ENCODE measurements around the gene GGCX. TPM values are rescaled to one million over a fixed set of nuclear protein-coding genes. Genes with fewer than 3 reads are reported as not detected.

GGCX gene
- total and polyA plus RNA-seq, 2 of the 13 experiments (the other 11 are each of a cell fraction or from before 2014, with no cell fraction given): 72.5 to 103 TPM

DNA sequence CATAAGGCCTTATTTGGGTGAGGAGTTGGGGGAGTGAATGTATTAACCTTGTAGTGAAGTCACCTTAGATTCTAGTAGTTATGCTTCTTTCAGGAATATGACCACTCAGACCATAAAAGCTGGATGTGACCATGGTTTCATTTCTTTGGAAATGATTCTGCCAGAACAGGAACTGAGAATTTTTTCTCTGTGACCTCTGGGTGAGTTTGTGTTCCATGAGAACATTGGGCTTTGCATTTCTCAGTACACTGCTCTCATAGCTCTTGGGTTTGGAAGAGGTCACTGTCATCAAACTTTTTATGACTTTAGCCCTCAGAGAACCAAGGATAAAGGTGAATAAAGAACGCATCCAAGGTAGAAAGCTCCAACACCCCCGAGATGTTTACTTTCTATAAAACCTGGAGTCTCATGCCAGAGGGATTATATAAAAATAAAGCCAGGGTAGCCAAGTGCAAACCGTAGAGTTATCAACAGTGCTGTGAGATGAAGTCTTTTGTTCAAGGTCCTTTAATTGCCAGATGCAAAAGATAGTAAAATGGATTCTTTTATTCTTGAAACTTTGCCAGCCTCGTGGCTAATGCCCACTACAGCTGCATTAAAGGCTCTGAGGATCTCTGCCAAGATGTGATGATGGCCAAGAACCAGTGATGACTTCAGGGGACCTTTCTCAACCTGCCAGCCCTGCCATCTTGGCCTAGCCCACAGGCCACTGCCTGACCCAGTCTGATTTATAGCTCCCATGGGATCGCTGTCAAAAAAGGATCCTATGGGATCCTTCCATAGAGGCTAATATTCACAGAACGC is 50.1 kb downstream of the GGCX start:
- peaks cover 20% of the 10 kb centered on the region for H3K4me1 ChIP-seq (ENCODE audit: insufficient read depth, low read length)
- no peaks in the 10 kb centered on the region for H4K20me1 ChIP-seq (ENCODE audit: insufficient read depth, low read length)
- DNase-seq (ENCODE audit: low spot score) (no peak), FAIRE-seq (no peak), ATAC-seq (no peak)
- no peak overlapping the region for H3K27ac ChIP-seq (ENCODE audit: extremely low read length, insufficient read depth, low read length)
- in situ Hi-C loops (cut with HindIII; ENCODE audit: extremely low pct_ligation_motif_present, low pct_unique_long_range_greater_than_20kb): no loop called here
- POLR2A ChIA-PET: interaction anchor here (1.1 to 2.1 kb wide), 2 partner anchors 27 to 40 kb away, joined by 3 to 6 read pairs; partner anchors contain the start of gene MAT2A
- no peak overlapping the region for H3K9ac ChIP-seq (ENCODE audit: insufficient read depth, low read depth, low read length)
- TF ChIP-seq U2AF1 (optimal IDR thresholded peaks at IDR 0.05; ENCODE audit: low read depth, low read length): no peak
- no peak for TF ChIP-seq FOSL2 (CRISPR knock-in tag; IDR thresholded peaks at IDR 0.05)
- TF ChIP-seq ZNF615 (CRISPR knock-in tag; IDR thresholded peaks at IDR 0.05; ENCODE audit: borderline replicate concordance): no peak
- H3K4me2 ChIP-seq (ENCODE audit: low read depth, low read length): no peak overlapping the region
- H3K9me3 ChIP-seq (ENCODE audit: low read length): no peaks in the 10 kb centered on the region
- no TSS peak for BruUV-seq (replicated peaks)
- no peaks in the 10 kb centered on the region for H3K36me3 ChIP-seq (replicated peaks in 1 of 2; ENCODE audit: control insufficient read depth in 1 of 2, insufficient read depth in 2 of 2, low read length in 2 of 2)
- 44% methylated on average over 6 of the region's 6 CpGs for WGBS (ENCODE audit: low lambda C conversion rate)
- intact Hi-C loops (cut with micrococcal nuclease; ENCODE audit: unreplicated experiment): no loop called here
- 0 out of 5 replicates have a peak, but pooled peaks cover 0 to 2% of the 10 kb centered on the region in 2 experiments for H3K27me3 ChIP-seq (ENCODE audit: control insufficient read depth in 1 of 2, insufficient read depth in 2 of 2, low read length in 2 of 2)
- H3K79me2 ChIP-seq (ENCODE audit: insufficient read depth, low read length): no peaks in the 10 kb centered on the region
- H2AFZ ChIP-seq (ENCODE audit: low read length): no peak overlapping the region
- CTCF ChIA-PET (ENCODE audit: low intra/inter-chr PET ratio, low total read pairs): no interaction called here
- no peak overlapping the region for H3K4me3 ChIP-seq (replicated peaks in 1 of 3; ENCODE audit: insufficient read depth in 1 of 3, low read depth in 2 of 3, low read length in 3 of 3)

DNA sequence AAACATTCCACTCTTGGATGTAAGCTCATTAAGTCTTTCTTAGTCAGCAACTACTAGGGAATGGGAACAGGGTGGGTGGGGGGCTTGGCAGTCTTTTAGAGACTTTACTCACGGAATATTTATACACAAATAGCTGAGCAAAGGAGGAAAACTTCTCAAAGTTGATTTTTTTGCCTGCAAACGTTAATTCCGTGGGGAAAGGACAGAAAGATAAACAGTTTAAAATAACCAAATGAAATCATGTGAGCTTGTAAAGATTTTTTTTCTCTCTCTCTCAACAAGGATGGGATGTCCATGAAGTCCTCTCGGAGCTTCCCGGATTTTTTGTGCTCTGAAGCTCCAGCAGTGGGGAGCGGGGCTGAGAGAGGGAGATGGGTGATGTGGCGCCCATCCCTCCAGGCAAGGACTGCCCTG is 54.5 kb downstream of the GGCX start:
- TF ChIP-seq ISL2 (CRISPR knock-in tag; IDR thresholded peaks at IDR 0.05) (no peak), PHF20 (CRISPR knock-in tag; IDR thresholded peaks at IDR 0.05) (no peak), ZNF263 (CRISPR knock-in tag; IDR thresholded peaks at IDR 0.05) (no peak), DPF2 (CRISPR knock-in tag; IDR thresholded peaks at IDR 0.05; ENCODE audit: borderline replicate concordance, low read depth) (no peak), RARG (CRISPR knock-in tag; IDR thresholded peaks at IDR 0.05; ENCODE audit: low read depth) (no peak), KLF12 (CRISPR knock-in tag; IDR thresholded peaks at IDR 0.05; ENCODE audit: borderline replicate concordance) (no peak)
- TF ChIP-seq, protein P1, sequence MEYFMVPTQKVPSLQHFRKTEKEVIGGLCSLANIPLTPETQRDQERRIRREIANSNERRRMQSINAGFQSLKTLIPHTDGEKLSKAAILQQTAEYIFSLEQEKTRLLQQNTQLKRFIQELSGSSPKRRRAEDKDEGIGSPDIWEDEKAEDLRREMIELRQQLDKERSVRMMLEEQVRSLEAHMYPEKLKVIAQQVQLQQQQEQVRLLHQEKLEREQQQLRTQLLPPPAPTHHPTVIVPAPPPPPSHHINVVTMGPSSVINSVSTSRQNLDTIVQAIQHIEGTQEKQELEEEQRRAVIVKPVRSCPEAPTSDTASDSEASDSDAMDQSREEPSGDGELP (IDR thresholded peaks at IDR 0.05; ENCODE audit: borderline replicate concordance, low read depth): no peak
- TF ChIP-seq, protein P2, sequence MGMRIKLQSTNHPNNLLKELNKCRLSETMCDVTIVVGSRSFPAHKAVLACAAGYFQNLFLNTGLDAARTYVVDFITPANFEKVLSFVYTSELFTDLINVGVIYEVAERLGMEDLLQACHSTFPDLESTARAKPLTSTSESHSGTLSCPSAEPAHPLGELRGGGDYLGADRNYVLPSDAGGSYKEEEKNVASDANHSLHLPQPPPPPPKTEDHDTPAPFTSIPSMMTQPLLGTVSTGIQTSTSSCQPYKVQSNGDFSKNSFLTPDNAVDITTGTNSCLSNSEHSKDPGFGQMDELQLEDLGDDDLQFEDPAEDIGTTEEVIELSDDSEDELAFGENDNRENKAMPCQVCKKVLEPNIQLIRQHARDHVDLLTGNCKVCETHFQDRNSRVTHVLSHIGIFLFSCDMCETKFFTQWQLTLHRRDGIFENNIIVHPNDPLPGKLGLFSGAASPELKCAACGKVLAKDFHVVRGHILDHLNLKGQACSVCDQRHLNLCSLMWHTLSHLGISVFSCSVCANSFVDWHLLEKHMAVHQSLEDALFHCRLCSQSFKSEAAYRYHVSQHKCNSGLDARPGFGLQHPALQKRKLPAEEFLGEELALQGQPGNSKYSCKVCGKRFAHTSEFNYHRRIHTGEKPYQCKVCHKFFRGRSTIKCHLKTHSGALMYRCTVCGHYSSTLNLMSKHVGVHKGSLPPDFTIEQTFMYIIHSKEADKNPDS (CRISPR knock-in tag; IDR thresholded peaks at IDR 0.05): no peak
- Histone ChIP-seq H3K27me3 (ENCODE audit: control insufficient read depth in 1 of 2, insufficient read depth in 2 of 2, low read length in 2 of 2) (0 out of 5 replicates have a peak, but pooled peaks cover 0 to 5% of the 10 kb centered on the region in 2 experiments), H3K36me3 (replicated peaks in 1 of 2; ENCODE audit: control insufficient read depth in 1 of 2, insufficient read depth in 2 of 2, low read length in 2 of 2) (no peaks in the 10 kb centered on the region), H3K9ac (ENCODE audit: insufficient read depth, low read depth, low read length) (no peak overlapping the region), H2AFZ (ENCODE audit: low read length) (no peak overlapping the region), H3K4me3 (replicated peaks in 1 of 3; ENCODE audit: insufficient read depth in 1 of 3, low read depth in 2 of 3, low read length in 3 of 3) (no peak overlapping the region), H3K4me2 (ENCODE audit: low read depth, low read length) (no peak overlapping the region), H3K4me1 (ENCODE audit: insufficient read depth, low read length) (peaks cover 38% of the 10 kb centered on the region), H3K79me2 (ENCODE audit: insufficient read depth, low read length) (no peaks in the 10 kb centered on the region), H3K27ac (ENCODE audit: extremely low read length, insufficient read depth, low read length) (no peak overlapping the region), H4K20me1 (ENCODE audit: insufficient read depth, low read length) (no peaks in the 10 kb centered on the region), H3K9me3 (ENCODE audit: low read length) (no peaks in the 10 kb centered on the region)
- FAIRE-seq (no peak), DNase-seq (ENCODE audit: low spot score) (no peak), ATAC-seq (no peak)
- BruUV-seq (replicated peaks): no TSS peak
- ChIA-PET CTCF (ENCODE audit: low intra/inter-chr PET ratio, low total read pairs) (no interaction called here), POLR2A (interaction anchor here (0.9 to 1.0 kb wide), 2 partner anchors 32 to 55 kb away, joined by 3 read pairs; partner anchors contain the start of genes GGCX and MAT2A)
- whole genome bisulfite sequencing (ENCODE audit: low lambda C conversion rate): 30% methylated on average over 7 of the region's 7 CpGs
- intact Hi-C loops (cut with micrococcal nuclease; ENCODE audit: unreplicated experiment) (loop anchor here (2.0 kb wide), 1 partner anchor 78 kb away; no protein-coding TSS in a partner anchor), in situ Hi-C loops (cut with HindIII; ENCODE audit: extremely low pct_ligation_motif_present, low pct_unique_long_range_greater_than_20kb) (no loop called here)

Measured in HepG2 (cell line).